Activated B cell treated with CpG ODN at 0.5 μM for 24 hours (primary cell): ENCODE results near the gene SERPINB5. TPM values are rescaled to one million over a fixed set of nuclear protein-coding genes. Genes with fewer than 3 reads are reported as not detected.

ENCODE experiments used
- ATAC-seq: fragments of 200-7000 bp; cut with Tn5 transposase; one replicate; pipeline ENCODE4 v1.10.0; 2021; ENCODE audit warnings: low read depth, mild to moderate bottlenecking, moderate library complexity
- CTCF ChIA-PET: fragments of 350-600 bp; sonication (Branson Sonifier 250); formaldehyde crosslinking; loops from one replicate; lab custom pipeline; 2021; ENCODE audit warnings: antibody characterized with exemption; lab: Charles Lee
- POLR2A ChIA-PET: fragments of 350-600 bp; sonication (Branson Sonifier 250); formaldehyde crosslinking; loops from one replicate; lab custom pipeline; 2021; ENCODE audit warnings: antibody characterized with exemption; lab: Charles Lee
- DNase-seq: peaks from one replicate; pipeline ENCODE4 v3.0.0; 2022
- H3K27ac Mint-ChIP-seq: one replicate; pipeline ENCODE4 v1.8.0; 2020; ENCODE audit warnings: mixed read lengths
- H3K27me3 Mint-ChIP-seq: one replicate; pipeline ENCODE4 v1.8.0; 2021; ENCODE audit warnings: mixed read lengths
- H3K36me3 Mint-ChIP-seq: one replicate; pipeline ENCODE4 v1.8.0; 2021; ENCODE audit warnings: low read depth, mixed read lengths
- H3K4me1 Mint-ChIP-seq: one replicate; pipeline ENCODE4 v1.8.0; 2021; ENCODE audit warnings: mixed read lengths
- H3K4me3 Mint-ChIP-seq: one replicate; pipeline ENCODE4 v1.8.0; 2020; ENCODE audit warnings: mild to moderate bottlenecking, mixed read lengths
- H3K9me3 Mint-ChIP-seq: one replicate; pipeline ENCODE4 v1.8.0; 2020; ENCODE audit warnings: mixed read lengths
- CTCF ChIP-seq: fragments of 200-600 bp; IDR thresholded peaks from one replicate; pipeline ENCODE4 v1.8.0; 2022; ENCODE audit warnings: antibody characterized with exemption, mild to moderate bottlenecking
- intact Hi-C: fragments of 100-400 bp; cut with micrococcal nuclease; formaldehyde crosslinking; loops from one replicate; pipeline ENCODE4 v1.15.1; 2024
- total RNA-seq: library from RNA; stranded (reverse); gene quantifications from 2 replicates; pipeline ENCODE4 v1.2.3, GENCODE V29; 2022

Gene SERPINB5
- total RNA-seq, 1 donor from 2014 or later = not detected

DNA sequence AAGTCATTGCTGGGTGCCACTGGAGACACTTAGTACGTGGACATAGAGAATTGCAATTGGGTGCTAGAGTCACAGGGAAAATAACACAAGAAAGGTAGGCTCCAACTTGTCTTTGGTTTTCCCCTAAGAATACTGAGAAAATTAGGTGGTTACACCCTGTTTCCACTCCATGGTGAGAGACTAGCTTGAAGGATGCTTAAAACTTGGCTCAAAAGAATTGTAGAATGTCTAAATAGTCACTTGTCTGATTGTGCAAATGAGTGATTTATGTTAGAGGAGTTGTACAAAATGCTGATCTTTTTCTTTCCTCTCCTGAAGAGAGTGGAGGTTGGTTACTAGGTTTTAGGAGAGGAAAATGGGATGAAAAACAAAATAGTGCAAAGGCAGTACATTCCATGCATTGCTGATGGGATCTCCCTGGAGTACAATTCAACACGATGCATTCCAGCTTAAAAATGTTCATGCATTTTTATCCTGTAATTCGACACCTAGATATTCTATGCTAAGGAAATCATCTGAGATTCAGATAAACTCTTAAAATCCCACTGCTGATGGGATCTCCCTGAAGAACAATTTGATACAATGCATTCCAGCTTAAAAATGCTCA, 63.2 kb downstream of the SERPINB5 start:
- ChIA-PET POLR2A (no interaction called here), CTCF (no interaction called here)
- H3K27ac Mint-ChIP-seq = no peak overlapping the region
- no peak overlapping the region for H3K4me3 Mint-ChIP-seq
- intact Hi-C loops = no loop called here
- no peaks in the 10 kb centered on the region for H3K36me3 Mint-ChIP-seq
- DNase-seq (no peak), ATAC-seq (no peak)
- H3K9me3 Mint-ChIP-seq = no peaks in the 10 kb centered on the region
- no peaks in the 10 kb centered on the region for H3K4me1 Mint-ChIP-seq
- H3K27me3 Mint-ChIP-seq = peaks cover 21% of the 10 kb centered on the region
- no peak for TF ChIP-seq CTCF

DNA sequence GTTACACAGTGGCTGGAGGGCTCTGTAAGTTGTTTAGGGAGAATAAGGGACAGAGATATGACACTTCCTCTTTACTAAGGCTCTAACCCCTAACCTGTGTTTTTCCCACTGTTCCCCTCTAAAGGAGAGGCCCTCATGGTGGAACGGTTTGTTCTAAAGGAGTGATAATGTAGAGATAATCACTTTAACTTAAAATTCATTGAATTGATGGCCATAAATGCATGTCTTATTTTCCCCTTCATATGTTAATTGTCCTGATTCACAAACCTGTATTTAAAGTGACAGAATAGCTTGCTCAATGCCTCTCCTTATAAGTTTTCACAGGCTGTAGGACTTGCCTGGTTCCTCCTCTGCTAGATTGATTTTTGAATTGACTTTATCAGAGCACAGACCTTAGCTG, 65.3 kb downstream of the SERPINB5 start, which contains the start of gene SERPINB12:
SERPINB12 (plus strand) TSS at position 301 of the 400 bp plus-strand sequence. CDS start 13,791 bp downstream, outside the sequence.
- Mint-ChIP-seq H3K27ac (no peak within 1 kb of the TSS), H3K4me1 (no peaks in the 10 kb centered on the region), H3K9me3 (no peaks in the 10 kb centered on the region), H3K27me3 (peaks cover 19% of the 10 kb centered on the region), H3K36me3 (no peaks in the 10 kb centered on the region), H3K4me3 (no peak within 1 kb of the TSS)
- no peak for TF ChIP-seq CTCF
- intact Hi-C loops = no loop called here
- no peak for ATAC-seq
- POLR2A ChIA-PET = no interaction called here
- DNase-seq = no peak
- CTCF ChIA-PET = no interaction called here

DNA sequence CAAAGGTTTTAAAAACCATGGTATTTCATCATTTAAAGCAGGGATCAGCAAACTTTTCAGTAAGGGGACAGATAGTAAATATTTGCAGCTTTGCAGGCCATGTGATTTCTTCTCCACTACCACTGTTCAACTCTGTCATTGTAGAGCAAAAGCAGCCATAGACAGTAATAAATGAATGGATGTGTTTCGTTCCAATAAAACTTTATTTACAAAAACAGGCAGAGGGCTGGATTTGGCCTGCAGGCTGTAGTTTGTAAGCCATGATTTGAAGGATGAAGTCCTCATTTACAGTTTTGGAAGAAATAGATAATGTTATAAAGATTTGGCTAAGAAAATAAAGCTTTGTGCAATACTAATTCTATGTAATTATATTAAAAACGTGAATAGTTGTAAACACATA, 67.3 kb downstream of the SERPINB5 start:
- no peak overlapping the region for H3K27ac Mint-ChIP-seq
- TF ChIP-seq CTCF = no peak
- no peaks in the 10 kb centered on the region for H3K4me1 Mint-ChIP-seq
- H3K4me3 Mint-ChIP-seq = no peak overlapping the region
- DNase-seq = no peak
- H3K9me3 Mint-ChIP-seq = no peaks in the 10 kb centered on the region
- peaks cover 16% of the 10 kb centered on the region for H3K27me3 Mint-ChIP-seq
- no peak for ATAC-seq
- intact Hi-C loops = no loop called here
- ChIA-PET CTCF (no interaction called here), POLR2A (no interaction called here)
- no peaks in the 10 kb centered on the region for H3K36me3 Mint-ChIP-seq

DNA sequence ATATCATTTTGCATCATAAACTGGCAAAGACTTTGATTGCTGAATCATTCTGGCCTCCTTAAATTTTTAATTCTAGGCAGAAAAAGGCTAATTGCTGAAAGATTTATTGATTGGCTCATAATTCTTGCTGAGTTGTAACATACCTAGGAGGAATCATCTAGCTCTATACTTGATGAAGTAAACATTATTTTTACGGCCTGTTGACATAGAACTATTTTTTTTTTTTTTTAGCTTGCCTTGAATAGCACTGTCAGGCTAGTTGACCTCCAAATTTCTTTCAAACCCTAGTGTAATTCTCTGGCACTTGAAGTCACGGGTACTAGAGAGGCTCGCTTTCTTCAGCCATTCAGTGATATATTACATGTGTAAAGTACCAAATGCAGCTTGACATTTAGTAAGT, 68.2 kb downstream of the SERPINB5 start:
- DNase-seq = no peak
- no peaks in the 10 kb centered on the region for H3K4me1 Mint-ChIP-seq
- no peak overlapping the region for H3K27ac Mint-ChIP-seq
- H3K9me3 Mint-ChIP-seq = no peaks in the 10 kb centered on the region
- ChIA-PET CTCF (no interaction called here), POLR2A (no interaction called here)
- TF ChIP-seq CTCF = no peak
- no peak overlapping the region for H3K4me3 Mint-ChIP-seq
- peaks cover 10% of the 10 kb centered on the region for H3K27me3 Mint-ChIP-seq
- no peaks in the 10 kb centered on the region for H3K36me3 Mint-ChIP-seq
- intact Hi-C loops = no loop called here
- ATAC-seq = no peak

GRCh38 chr18:63550068-63550467, 73.3 kb downstream of the SERPINB5 start:
- DNase-seq (no peak), ATAC-seq (no peak)
- Mint-ChIP-seq H3K36me3 (no peaks in the 10 kb centered on the region), H3K27me3 (peaks cover 3% of the 10 kb centered on the region), H3K9me3 (no peaks in the 10 kb centered on the region), H3K4me1 (no peaks in the 10 kb centered on the region), H3K4me3 (no peak overlapping the region), H3K27ac (no peak overlapping the region)
- POLR2A ChIA-PET = no interaction called here
- CTCF ChIA-PET = interaction anchor here (1.0 kb wide), 1 partner anchor 31 kb away, joined by 3 read pairs; no protein-coding TSS in a partner anchor
- intact Hi-C loops = no loop called here
- TF ChIP-seq CTCF = no peak
